Activated naive CD4-positive, alpha-beta T cell treated with anti-CD3 and anti-CD28 coated beads, Interleukin-2, amount 10 ng/mL, durations not matched to agents 7 days and 5 days (primary cell): ENCODE results near the gene MAPKAPK2.

Experiments used
- CTCF ChIA-PET: fragments of 350-600 bp; sonication (Branson Sonifier 250); formaldehyde crosslinking; loops from one replicate; lab custom pipeline; 2021; ENCODE audit warnings: antibody characterized with exemption; lab: Charles Lee
- DNase-seq: peaks from one replicate; pipeline ENCODE4 v3.0.0-alpha.2; 2020
- H3K27ac Mint-ChIP-seq: one replicate; pipeline ENCODE4 v1.8.0; 2021; ENCODE audit warnings: mild to moderate bottlenecking, moderate library complexity, mixed read lengths
- H3K27me3 Mint-ChIP-seq: one replicate; pipeline ENCODE4 v1.8.0; 2021; ENCODE audit warnings: mild to moderate bottlenecking, mixed read lengths
- H3K36me3 Mint-ChIP-seq: one replicate; pipeline ENCODE4 v1.8.0; 2021; ENCODE audit warnings: mixed read lengths
- H3K4me1 Mint-ChIP-seq: one replicate; pipeline ENCODE4 v1.8.0; 2021; ENCODE audit warnings: mixed read lengths
- H3K4me3 Mint-ChIP-seq: one replicate; pipeline ENCODE4 v1.8.0; 2021; ENCODE audit warnings: mild to moderate bottlenecking, moderate library complexity, mixed read lengths
- H3K9me3 Mint-ChIP-seq: one replicate; pipeline ENCODE4 v1.8.0; 2021; ENCODE audit warnings: mixed read lengths

The MAPKAPK2 gene

GRCh38 chr1:206705726-206706297, 21.1 kb downstream of the MAPKAPK2 start:
- no peak overlapping the region for H3K4me3 Mint-ChIP-seq
- no peaks in the 10 kb centered on the region for H3K27me3 Mint-ChIP-seq
- peaks cover 72% of the 10 kb centered on the region for H3K4me1 Mint-ChIP-seq
- peaks cover 4% of the 10 kb centered on the region for H3K36me3 Mint-ChIP-seq
- DNase-seq: no peak
- no peaks in the 10 kb centered on the region for H3K9me3 Mint-ChIP-seq
- no peak overlapping the region for H3K27ac Mint-ChIP-seq
- CTCF ChIA-PET: interaction anchor here (1.1 to 3.2 kb wide), 6 partner anchors 9 to 276 kb away, joined by 3 to 15 read pairs (median 6); no protein-coding TSS in a partner anchor

GRCh38 chr1:206706298-206706791, 21.6 kb downstream of the MAPKAPK2 start:
- Mint-ChIP-seq H3K9me3 (no peaks in the 10 kb centered on the region), H3K4me3 (no peak overlapping the region), H3K4me1 (peaks cover 70% of the 10 kb centered on the region), H3K27ac (no peak overlapping the region), H3K36me3 (peaks cover 3% of the 10 kb centered on the region), H3K27me3 (no peaks in the 10 kb centered on the region)
- CTCF ChIA-PET: interaction anchor here (1.4 to 1.8 kb wide), 3 partner anchors 9 to 42 kb away, joined by 3 to 7 read pairs (median 4); no protein-coding TSS in a partner anchor
- DNase-seq: no peak

- H3K27me3 Mint-ChIP-seq: no peaks in the 10 kb centered on the region
- no peaks in the 10 kb centered on the region for H3K9me3 Mint-ChIP-seq
- no peak for DNase-seq
- CTCF ChIA-PET: interaction anchor here (1.2 to 1.8 kb wide), 3 partner anchors 8 to 20 kb away, joined by 3 to 4 read pairs (median 4); no protein-coding TSS in a partner anchor
- H3K36me3 Mint-ChIP-seq: peaks cover 4% of the 10 kb centered on the region
- no peak overlapping the region for H3K27ac Mint-ChIP-seq
- H3K4me1 Mint-ChIP-seq: peaks cover 70% of the 10 kb centered on the region
- no peak overlapping the region for H3K4me3 Mint-ChIP-seq
Measured at GRCh38 chr1:206706806-206707366, 22.2 kb downstream of the MAPKAPK2 start.

GRCh38 chr1:206708058-206708457, 23.4 kb downstream of the MAPKAPK2 start:
- DNase-seq: no peak
- CTCF ChIA-PET: interaction anchor here (2.3 kb wide), 1 partner anchor 18 kb away, joined by 10 read pairs; no protein-coding TSS in a partner anchor
- Mint-ChIP-seq H3K36me3 (peaks cover 5% of the 10 kb centered on the region), H3K27ac (no peak overlapping the region), H3K4me3 (no peak overlapping the region), H3K27me3 (no peaks in the 10 kb centered on the region), H3K4me1 (peaks cover 72% of the 10 kb centered on the region), H3K9me3 (no peaks in the 10 kb centered on the region)

- no peak overlapping the region for H3K27ac Mint-ChIP-seq
- H3K4me3 Mint-ChIP-seq: no peak overlapping the region
- peaks cover 6% of the 10 kb centered on the region for H3K36me3 Mint-ChIP-seq
- CTCF ChIA-PET: interaction anchor here (1.7 to 2.3 kb wide), 2 partner anchors 8 to 17 kb away, joined by 6 to 10 read pairs; no protein-coding TSS in a partner anchor
- H3K27me3 Mint-ChIP-seq: no peaks in the 10 kb centered on the region
- DNase-seq: no peak
- peaks cover 72% of the 10 kb centered on the region for H3K4me1 Mint-ChIP-seq
- H3K9me3 Mint-ChIP-seq: no peaks in the 10 kb centered on the region
Measured at GRCh38 chr1:206708882-206709281, 24.2 kb downstream of the MAPKAPK2 start.

GRCh38 chr1:206709322-206709721, 24.6 kb downstream of the MAPKAPK2 start:
- Mint-ChIP-seq H3K27ac (no peak overlapping the region), H3K36me3 (peaks cover 6% of the 10 kb centered on the region)

GRCh38 chr1:206709772-206710459, 25.2 kb downstream of the MAPKAPK2 start:
- H3K4me1 Mint-ChIP-seq: peaks cover 72% of the 10 kb centered on the region
- CTCF ChIA-PET: interaction anchor here (0.7 to 2.3 kb wide), 4 partner anchors 9 to 45 kb away, joined by 3 to 10 read pairs (median 4); no protein-coding TSS in a partner anchor
- H3K36me3 Mint-ChIP-seq: peaks cover 6% of the 10 kb centered on the region
- DNase-seq: no peak
- no peak overlapping the region for H3K4me3 Mint-ChIP-seq
- no peaks in the 10 kb centered on the region for H3K9me3 Mint-ChIP-seq
- H3K27ac Mint-ChIP-seq: no peak overlapping the region
- H3K27me3 Mint-ChIP-seq: no peaks in the 10 kb centered on the region

More at GRCh38 chr1:206709322-206709721, 24.6 kb downstream of the MAPKAPK2 start:
- H3K4me1 Mint-ChIP-seq: peaks cover 72% of the 10 kb centered on the region
- no peak overlapping the region for H3K4me3 Mint-ChIP-seq
- no peaks in the 10 kb centered on the region for H3K27me3 Mint-ChIP-seq
- no peak for DNase-seq
- no peaks in the 10 kb centered on the region for H3K9me3 Mint-ChIP-seq
- CTCF ChIA-PET: interaction anchor here (1.5 to 2.3 kb wide), 3 partner anchors 9 to 45 kb away, joined by 3 to 10 read pairs (median 6); no protein-coding TSS in a partner anchor

- Mint-ChIP-seq H3K36me3 (peaks cover 6% of the 10 kb centered on the region), H3K9me3 (no peaks in the 10 kb centered on the region), H3K27ac (no peak overlapping the region), H3K4me1 (peaks cover 72% of the 10 kb centered on the region), H3K4me3 (no peak overlapping the region), H3K27me3 (no peaks in the 10 kb centered on the region)
- CTCF ChIA-PET: interaction anchor here (0.7 to 2.3 kb wide), 4 partner anchors 10 to 46 kb away, joined by 3 to 10 read pairs (median 4); no protein-coding TSS in a partner anchor
- DNase-seq: no peak
Measured at GRCh38 chr1:206710460-206710823, 25.7 kb downstream of the MAPKAPK2 start.

- Mint-ChIP-seq H3K27me3 (no peaks in the 10 kb centered on the region), H3K9me3 (no peaks in the 10 kb centered on the region), H3K4me3 (no peak overlapping the region), H3K27ac (no peak overlapping the region), H3K4me1 (peaks cover 78% of the 10 kb centered on the region), H3K36me3 (peaks cover 6% of the 10 kb centered on the region)
- DNase-seq: no peak
- CTCF ChIA-PET: interaction anchor here (0.9 to 2.6 kb wide), 3 partner anchors 13 to 234 kb away, joined by 3 to 12 read pairs (median 10); no protein-coding TSS in a partner anchor
Measured at GRCh38 chr1:206713070-206713469, 28.4 kb downstream of the MAPKAPK2 start.

- Mint-ChIP-seq H3K4me1 (peaks cover 74% of the 10 kb centered on the region), H3K27ac (no peak overlapping the region), H3K36me3 (peaks cover 6% of the 10 kb centered on the region), H3K4me3 (no peak overlapping the region), H3K9me3 (no peaks in the 10 kb centered on the region), H3K27me3 (no peaks in the 10 kb centered on the region)
- DNase-seq: no peak
- CTCF ChIA-PET: interaction anchor here (2.3 to 4.8 kb wide), 3 partner anchors 11 to 96 kb away, joined by 6 to 27 read pairs (median 7); no protein-coding TSS in a partner anchor
Measured at GRCh38 chr1:206713910-206714312, 29.2 kb downstream of the MAPKAPK2 start.

GRCh38 chr1:206714331-206715058, 29.8 kb downstream of the MAPKAPK2 start:
- no peak overlapping the region for H3K4me3 Mint-ChIP-seq
- no peaks in the 10 kb centered on the region for H3K9me3 Mint-ChIP-seq
- H3K27ac Mint-ChIP-seq: peak overlapping the region; percentile 35
- CTCF ChIA-PET: interaction anchor here (0.7 to 4.8 kb wide), 7 partner anchors 8 to 95 kb away, joined by 3 to 27 read pairs (median 4); no protein-coding TSS in a partner anchor
- peaks cover 74% of the 10 kb centered on the region for H3K4me1 Mint-ChIP-seq
- H3K27me3 Mint-ChIP-seq: no peaks in the 10 kb centered on the region
- peaks cover 6% of the 10 kb centered on the region for H3K36me3 Mint-ChIP-seq
- no peak for DNase-seq

GRCh38 chr1:206715120-206715519, 30.4 kb downstream of the MAPKAPK2 start:
- H3K9me3 Mint-ChIP-seq: no peaks in the 10 kb centered on the region
- no peaks in the 10 kb centered on the region for H3K27me3 Mint-ChIP-seq
- DNase-seq: no peak
- H3K36me3 Mint-ChIP-seq: peaks cover 6% of the 10 kb centered on the region
- no peak overlapping the region for H3K4me3 Mint-ChIP-seq
- H3K27ac Mint-ChIP-seq: no peak overlapping the region
- peaks cover 74% of the 10 kb centered on the region for H3K4me1 Mint-ChIP-seq
- CTCF ChIA-PET: interaction anchor here (0.7 to 4.8 kb wide), 7 partner anchors 9 to 94 kb away, joined by 3 to 27 read pairs (median 4); no protein-coding TSS in a partner anchor

- CTCF ChIA-PET: interaction anchor here (0.7 to 4.8 kb wide), 9 partner anchors 9 to 94 kb away, joined by 3 to 27 read pairs (median 6); no protein-coding TSS in a partner anchor
- peaks cover 69% of the 10 kb centered on the region for H3K4me1 Mint-ChIP-seq
Measured at GRCh38 chr1:206715552-206716158, 30.9 kb downstream of the MAPKAPK2 start.

More at GRCh38 chr1:206715552-206716158, 30.9 kb downstream of the MAPKAPK2 start:
- peaks cover 3% of the 10 kb centered on the region for H3K36me3 Mint-ChIP-seq
- DNase-seq: no peak
- no peaks in the 10 kb centered on the region for H3K27me3 Mint-ChIP-seq
- H3K27ac Mint-ChIP-seq: peak overlapping the region; percentile 82
- H3K9me3 Mint-ChIP-seq: no peaks in the 10 kb centered on the region
- H3K4me3 Mint-ChIP-seq: no peak overlapping the region
